ENCODE data around the gene OSBPL10.
"Not testable (repeated sequence)": the region's sequence is repeated elsewhere in the genome, so short reads cannot be mapped to it uniquely, and the experiment has no call there.

The OSBPL10 gene

DNA sequence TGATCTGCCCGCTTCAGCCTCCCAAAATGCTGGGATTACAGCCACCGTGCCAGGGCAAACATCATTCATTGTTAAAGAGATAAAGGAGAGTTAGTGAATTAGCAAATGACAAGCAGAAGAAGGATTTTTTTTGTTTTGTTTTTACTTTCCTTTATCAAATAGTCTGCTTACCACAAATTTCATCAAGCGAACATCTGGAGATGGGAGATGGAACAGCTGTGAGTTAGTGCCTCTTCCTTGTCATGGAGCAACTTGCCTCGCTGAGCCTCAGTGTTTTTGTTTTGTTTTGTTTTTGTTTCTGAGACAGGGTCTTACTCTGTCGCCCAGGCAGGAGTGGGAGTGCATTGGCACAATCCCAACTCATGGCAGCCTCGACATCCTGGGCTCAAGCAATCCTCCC, 16.4 kb upstream of the OSBPL10 start:
- Histone ChIP-seq H3K79me2 (ENCODE audit: insufficient read depth, low read length) (no peaks in the 10 kb centered on the region), H3K9ac (ENCODE audit: low read length) (no peak overlapping the region), H3F3A (ENCODE audit: insufficient read depth, low read length) (no peaks in the 10 kb centered on the region), H4K20me1 (ENCODE audit: insufficient read depth, low read length) (no peaks in the 10 kb centered on the region), H3K27ac (ENCODE audit: low read depth, low read length, poor library complexity, severe bottlenecking) (no peak overlapping the region), H3K4me3 (ENCODE audit: low read depth, low read length, poor library complexity, severe bottlenecking) (no peak overlapping the region), H3K4me2 (ENCODE audit: low read length) (no peak overlapping the region), H3K36me3 (ENCODE audit: insufficient read depth, low read length) (peaks cover 11% of the 10 kb centered on the region), H3K9me2 (ENCODE audit: low read depth, low read length) (no peaks in the 10 kb centered on the region), H3K27me3 (ENCODE audit: insufficient read depth, low read length) (no peaks in the 10 kb centered on the region), H2AFZ (ENCODE audit: low read length) (no peak overlapping the region), H3K9me3 (ENCODE audit: low read length) (peaks cover 11% of the 10 kb centered on the region), H3K4me1 (ENCODE audit: insufficient read depth, low read length, severe bottlenecking) (peaks cover 19% of the 10 kb centered on the region)
- TF ChIP-seq, protein P1, sequence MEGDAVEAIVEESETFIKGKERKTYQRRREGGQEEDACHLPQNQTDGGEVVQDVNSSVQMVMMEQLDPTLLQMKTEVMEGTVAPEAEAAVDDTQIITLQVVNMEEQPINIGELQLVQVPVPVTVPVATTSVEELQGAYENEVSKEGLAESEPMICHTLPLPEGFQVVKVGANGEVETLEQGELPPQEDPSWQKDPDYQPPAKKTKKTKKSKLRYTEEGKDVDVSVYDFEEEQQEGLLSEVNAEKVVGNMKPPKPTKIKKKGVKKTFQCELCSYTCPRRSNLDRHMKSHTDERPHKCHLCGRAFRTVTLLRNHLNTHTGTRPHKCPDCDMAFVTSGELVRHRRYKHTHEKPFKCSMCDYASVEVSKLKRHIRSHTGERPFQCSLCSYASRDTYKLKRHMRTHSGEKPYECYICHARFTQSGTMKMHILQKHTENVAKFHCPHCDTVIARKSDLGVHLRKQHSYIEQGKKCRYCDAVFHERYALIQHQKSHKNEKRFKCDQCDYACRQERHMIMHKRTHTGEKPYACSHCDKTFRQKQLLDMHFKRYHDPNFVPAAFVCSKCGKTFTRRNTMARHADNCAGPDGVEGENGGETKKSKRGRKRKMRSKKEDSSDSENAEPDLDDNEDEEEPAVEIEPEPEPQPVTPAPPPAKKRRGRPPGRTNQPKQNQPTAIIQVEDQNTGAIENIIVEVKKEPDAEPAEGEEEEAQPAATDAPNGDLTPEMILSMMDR (IDR thresholded peaks at IDR 0.05; ENCODE audit: low read length): no peak
- no peak for TF ChIP-seq EZH2 (IDR thresholded peaks at IDR 0.05; ENCODE audit: borderline replicate concordance, low read length)

DNA sequence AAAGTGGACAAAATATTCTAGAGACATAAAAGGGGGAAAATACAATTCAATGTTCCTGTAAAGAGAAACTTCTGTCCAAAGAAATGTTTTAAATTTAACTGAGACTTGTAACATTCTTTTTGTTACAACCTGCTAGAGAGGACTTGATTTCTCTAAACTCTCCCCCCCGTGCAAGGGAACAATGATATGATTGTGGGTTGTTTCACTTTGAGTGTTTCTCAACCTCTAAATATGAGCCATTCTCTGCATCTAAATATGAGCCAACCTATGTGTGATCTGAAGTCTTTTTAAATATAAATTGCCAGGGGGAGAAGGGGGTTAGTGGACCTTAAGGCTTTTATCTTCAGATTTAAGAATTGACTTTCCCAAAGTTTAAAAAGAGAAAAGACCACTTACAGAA, 15.1 kb upstream of the OSBPL10 start:
- H3K4me1 ChIP-seq (ENCODE audit: insufficient read depth, low read length, severe bottlenecking): peaks cover 19% of the 10 kb centered on the region
- H3F3A ChIP-seq (ENCODE audit: insufficient read depth, low read length): no peaks in the 10 kb centered on the region
- H3K79me2 ChIP-seq (ENCODE audit: insufficient read depth, low read length): no peaks in the 10 kb centered on the region
- H3K9me3 ChIP-seq (ENCODE audit: low read length): peaks cover 11% of the 10 kb centered on the region
- TF ChIP-seq, protein P1 (IDR thresholded peaks at IDR 0.05; ENCODE audit: low read length): no peak
- no peak for TF ChIP-seq EZH2 (IDR thresholded peaks at IDR 0.05; ENCODE audit: borderline replicate concordance, low read length)
- H3K36me3 ChIP-seq (ENCODE audit: insufficient read depth, low read length): peaks cover 23% of the 10 kb centered on the region
- no peak overlapping the region for H3K9ac ChIP-seq (ENCODE audit: low read length)
- no peak overlapping the region for H3K4me2 ChIP-seq (ENCODE audit: low read length)
- H3K27me3 ChIP-seq (ENCODE audit: insufficient read depth, low read length): no peaks in the 10 kb centered on the region
- H3K9me2 ChIP-seq (ENCODE audit: low read depth, low read length): no peaks in the 10 kb centered on the region
- no peak overlapping the region for H3K27ac ChIP-seq (ENCODE audit: low read depth, low read length, poor library complexity, severe bottlenecking)
- no peaks in the 10 kb centered on the region for H4K20me1 ChIP-seq (ENCODE audit: insufficient read depth, low read length)
- H2AFZ ChIP-seq (ENCODE audit: low read length): no peak overlapping the region
- H3K4me3 ChIP-seq (ENCODE audit: low read depth, low read length, poor library complexity, severe bottlenecking): no peak overlapping the region

DNA sequence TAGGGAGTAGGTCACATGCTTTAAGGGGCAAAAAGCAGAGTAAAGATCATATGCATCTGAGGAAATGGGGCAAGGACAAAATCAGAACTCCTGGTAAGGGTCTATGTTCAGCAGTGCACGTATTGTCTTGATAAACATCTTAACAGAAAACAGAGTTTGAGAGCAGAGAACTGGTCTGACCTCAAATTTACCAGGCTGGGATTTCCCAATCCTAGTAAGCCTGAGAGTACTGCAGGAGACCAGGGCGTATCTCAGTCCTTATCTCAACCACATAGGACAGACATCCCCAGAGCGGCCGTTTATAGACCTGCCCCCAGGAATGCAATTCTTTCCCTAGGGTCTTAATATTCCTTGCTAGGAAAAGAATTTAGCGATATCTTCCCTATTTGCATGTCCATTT, 14.0 kb upstream of the OSBPL10 start:
- not testable (repeated sequence) for H3K79me2 ChIP-seq (ENCODE audit: insufficient read depth, low read length); H2AFZ ChIP-seq (ENCODE audit: low read length)

DNA sequence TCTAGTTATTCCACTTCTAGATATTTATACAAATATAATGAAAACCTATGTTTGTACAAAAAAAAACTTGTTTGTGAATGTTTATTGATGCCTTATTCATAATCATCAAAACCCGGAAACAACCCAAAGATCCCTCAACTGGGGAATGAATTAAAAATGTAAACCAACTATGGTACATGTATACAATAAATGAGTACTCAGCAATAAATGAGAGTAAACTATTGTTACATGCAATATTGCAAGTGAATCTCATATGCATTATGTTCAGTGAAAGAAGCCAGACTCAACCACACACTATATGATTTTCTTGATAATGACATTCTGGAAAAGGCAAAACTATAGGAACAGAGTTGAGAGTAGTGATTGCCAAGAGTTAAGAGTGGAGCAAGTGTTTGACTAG, 12.8 kb upstream of the OSBPL10 start:
- Histone ChIP-seq H3K9ac (ENCODE audit: low read length) (no peak overlapping the region), H4K20me1 (ENCODE audit: insufficient read depth, low read length) (no peaks in the 10 kb centered on the region), H3K9me3 (ENCODE audit: low read length) (peaks cover 25% of the 10 kb centered on the region), H3K27ac (ENCODE audit: low read depth, low read length, poor library complexity, severe bottlenecking) (no peak overlapping the region), H3K4me1 (ENCODE audit: insufficient read depth, low read length, severe bottlenecking) (peaks cover 4% of the 10 kb centered on the region), H2AFZ (ENCODE audit: low read length) (no peak overlapping the region), H3K27me3 (ENCODE audit: insufficient read depth, low read length) (no peaks in the 10 kb centered on the region), H3K4me2 (ENCODE audit: low read length) (no peak overlapping the region), H3K79me2 (ENCODE audit: insufficient read depth, low read length) (no peaks in the 10 kb centered on the region), H3F3A (ENCODE audit: insufficient read depth, low read length) (no peaks in the 10 kb centered on the region), H3K9me2 (ENCODE audit: low read depth, low read length) (no peaks in the 10 kb centered on the region), H3K4me3 (ENCODE audit: low read depth, low read length, poor library complexity, severe bottlenecking) (no peak overlapping the region), H3K36me3 (ENCODE audit: insufficient read depth, low read length) (peaks cover 36% of the 10 kb centered on the region)
- TF ChIP-seq EZH2 (IDR thresholded peaks at IDR 0.05; ENCODE audit: borderline replicate concordance, low read length): no peak
- TF ChIP-seq, protein P1 (IDR thresholded peaks at IDR 0.05; ENCODE audit: low read length): no peak

More for the DNA sequence above, 14.0 kb upstream of the OSBPL10 start:
- not testable (repeated sequence) for H3K4me3 ChIP-seq (ENCODE audit: low read depth, low read length, poor library complexity, severe bottlenecking); H4K20me1 ChIP-seq (ENCODE audit: insufficient read depth, low read length); H3K27ac ChIP-seq (ENCODE audit: low read depth, low read length, poor library complexity, severe bottlenecking); H3F3A ChIP-seq (ENCODE audit: insufficient read depth, low read length); H3K9ac ChIP-seq (ENCODE audit: low read length); H3K9me2 ChIP-seq (ENCODE audit: low read depth, low read length); H3K4me2 ChIP-seq (ENCODE audit: low read length); H3K27me3 ChIP-seq (ENCODE audit: insufficient read depth, low read length)
- Histone ChIP-seq H3K9me3 (ENCODE audit: low read length) (peaks cover 17% of the 10 kb centered on the region), H3K4me1 (ENCODE audit: insufficient read depth, low read length, severe bottlenecking) (peaks cover 16% of the 10 kb centered on the region), H3K36me3 (ENCODE audit: insufficient read depth, low read length) (peaks cover 28% of the 10 kb centered on the region)

DNA sequence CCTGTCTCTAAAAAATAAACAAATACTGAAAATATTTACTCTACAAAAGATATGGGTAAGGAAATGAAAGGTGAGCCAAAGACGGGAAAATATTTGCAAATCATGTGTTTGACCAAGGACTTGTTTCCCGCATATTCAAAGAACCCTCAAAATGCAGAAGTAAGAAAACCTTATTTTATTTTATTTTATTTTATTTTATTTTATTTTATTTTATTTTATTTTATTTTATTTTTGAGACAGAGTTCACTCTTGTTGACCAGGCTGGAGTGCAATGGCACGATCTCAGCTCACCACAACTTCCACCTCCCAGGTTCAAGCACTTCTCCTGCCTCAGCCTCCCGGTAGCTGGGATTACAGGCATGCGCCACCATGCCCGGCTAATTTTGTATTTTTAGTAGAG, 11.9 kb upstream of the OSBPL10 start:
- H3K27me3 ChIP-seq (ENCODE audit: insufficient read depth, low read length); H2AFZ ChIP-seq (ENCODE audit: low read length); H3K79me2 ChIP-seq (ENCODE audit: insufficient read depth, low read length); H3K4me1 ChIP-seq (ENCODE audit: insufficient read depth, low read length, severe bottlenecking); H3F3A ChIP-seq (ENCODE audit: insufficient read depth, low read length); H4K20me1 ChIP-seq (ENCODE audit: insufficient read depth, low read length); H3K9me2 ChIP-seq (ENCODE audit: low read depth, low read length); H3K9ac ChIP-seq (ENCODE audit: low read length); H3K27ac ChIP-seq (ENCODE audit: low read depth, low read length, poor library complexity, severe bottlenecking); H3K4me2 ChIP-seq (ENCODE audit: low read length); H3K4me3 ChIP-seq (ENCODE audit: low read depth, low read length, poor library complexity, severe bottlenecking): not testable (repeated sequence)
- H3K36me3 ChIP-seq (ENCODE audit: insufficient read depth, low read length): peaks cover 40% of the 10 kb centered on the region
- H3K9me3 ChIP-seq (ENCODE audit: low read length): peaks cover 34% of the 10 kb centered on the region

All from OCI-LY1 (cell line).